ENCODE measurements around the gene CEP97.

The CEP97 gene

DNA sequence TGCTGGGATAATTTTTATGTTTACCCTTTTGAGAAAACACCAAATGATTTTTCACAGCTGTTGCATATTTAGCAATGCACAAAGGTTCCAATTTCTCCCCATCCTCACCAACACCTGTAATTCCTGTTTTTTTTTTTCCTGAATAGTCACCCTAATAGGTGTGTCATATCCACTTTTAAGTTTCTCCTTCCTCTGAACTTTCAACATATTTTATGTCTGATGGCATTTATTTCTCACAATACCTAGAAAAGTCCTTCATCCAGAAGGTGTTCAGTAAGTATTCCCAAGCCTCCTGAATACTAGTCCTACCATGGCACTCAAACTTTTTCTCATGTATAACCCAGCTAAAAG, 39.4 kb upstream of the CEP97 start:
- TF ChIP-seq, protein P1, sequence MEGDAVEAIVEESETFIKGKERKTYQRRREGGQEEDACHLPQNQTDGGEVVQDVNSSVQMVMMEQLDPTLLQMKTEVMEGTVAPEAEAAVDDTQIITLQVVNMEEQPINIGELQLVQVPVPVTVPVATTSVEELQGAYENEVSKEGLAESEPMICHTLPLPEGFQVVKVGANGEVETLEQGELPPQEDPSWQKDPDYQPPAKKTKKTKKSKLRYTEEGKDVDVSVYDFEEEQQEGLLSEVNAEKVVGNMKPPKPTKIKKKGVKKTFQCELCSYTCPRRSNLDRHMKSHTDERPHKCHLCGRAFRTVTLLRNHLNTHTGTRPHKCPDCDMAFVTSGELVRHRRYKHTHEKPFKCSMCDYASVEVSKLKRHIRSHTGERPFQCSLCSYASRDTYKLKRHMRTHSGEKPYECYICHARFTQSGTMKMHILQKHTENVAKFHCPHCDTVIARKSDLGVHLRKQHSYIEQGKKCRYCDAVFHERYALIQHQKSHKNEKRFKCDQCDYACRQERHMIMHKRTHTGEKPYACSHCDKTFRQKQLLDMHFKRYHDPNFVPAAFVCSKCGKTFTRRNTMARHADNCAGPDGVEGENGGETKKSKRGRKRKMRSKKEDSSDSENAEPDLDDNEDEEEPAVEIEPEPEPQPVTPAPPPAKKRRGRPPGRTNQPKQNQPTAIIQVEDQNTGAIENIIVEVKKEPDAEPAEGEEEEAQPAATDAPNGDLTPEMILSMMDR (IDR thresholded peaks at IDR 0.05): no peak

DNA sequence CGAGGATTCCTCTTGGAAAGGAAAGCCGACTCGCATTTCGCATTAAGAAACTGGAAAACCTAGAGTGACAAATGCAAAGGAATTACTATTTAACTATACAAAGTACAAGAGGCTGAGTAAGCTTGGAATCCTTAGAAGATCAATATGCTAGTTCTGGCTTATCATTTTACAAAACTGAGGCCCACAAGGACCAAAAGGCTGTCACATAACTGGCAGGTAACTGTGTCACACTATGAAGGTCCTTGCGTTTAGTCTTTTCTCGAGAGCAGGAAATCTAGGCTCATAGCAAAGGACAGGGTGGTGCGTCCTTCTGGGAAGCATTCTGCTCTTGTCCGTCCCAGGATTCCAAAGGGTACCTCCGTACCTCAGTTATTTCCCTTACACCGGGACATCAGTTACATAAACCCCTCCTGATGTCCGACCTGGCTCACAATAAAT, 38.5 kb upstream of the CEP97 start:
- TF ChIP-seq, protein P1 (IDR thresholded peaks at IDR 0.05): no peak

DNA sequence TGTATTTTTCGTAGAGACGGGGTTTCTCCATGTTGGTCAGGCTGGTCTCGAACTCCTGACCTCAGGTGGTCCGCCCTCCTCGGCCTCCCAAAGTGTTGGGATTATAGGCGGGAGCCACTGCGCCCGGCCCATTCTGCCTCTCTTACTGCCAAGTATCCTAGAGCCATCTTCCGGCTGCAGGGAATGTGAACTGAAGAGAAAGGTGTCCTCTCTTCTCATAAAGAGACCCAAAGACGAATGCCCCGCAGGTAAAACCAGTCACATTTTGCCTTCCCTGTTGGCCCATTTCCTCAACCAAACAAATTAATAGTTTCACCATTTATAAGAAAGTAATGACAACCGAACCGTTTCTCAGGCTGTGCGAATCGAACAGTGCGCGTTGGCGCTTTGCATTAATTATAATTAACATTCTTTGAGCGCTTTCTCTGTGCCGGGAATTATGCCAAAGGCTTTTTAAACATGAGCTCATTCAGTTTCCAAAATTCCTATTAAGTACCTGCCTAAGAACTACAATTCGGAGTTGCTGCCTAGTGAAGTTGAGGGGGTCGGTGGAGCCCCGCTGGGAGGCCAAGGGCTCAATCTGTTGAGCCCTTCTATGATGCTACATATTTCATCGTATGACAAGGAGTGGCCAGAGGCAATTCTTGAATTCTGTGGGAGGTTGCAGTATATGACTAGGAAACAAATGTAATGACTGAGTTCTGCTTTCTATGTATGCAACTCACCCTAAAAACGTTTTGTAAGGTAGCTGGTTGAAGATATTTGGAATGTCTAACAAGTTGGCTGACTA, 37.1 kb upstream of the CEP97 start:
- TF ChIP-seq, protein P1 (IDR thresholded peaks at IDR 0.05): no peak

DNA sequence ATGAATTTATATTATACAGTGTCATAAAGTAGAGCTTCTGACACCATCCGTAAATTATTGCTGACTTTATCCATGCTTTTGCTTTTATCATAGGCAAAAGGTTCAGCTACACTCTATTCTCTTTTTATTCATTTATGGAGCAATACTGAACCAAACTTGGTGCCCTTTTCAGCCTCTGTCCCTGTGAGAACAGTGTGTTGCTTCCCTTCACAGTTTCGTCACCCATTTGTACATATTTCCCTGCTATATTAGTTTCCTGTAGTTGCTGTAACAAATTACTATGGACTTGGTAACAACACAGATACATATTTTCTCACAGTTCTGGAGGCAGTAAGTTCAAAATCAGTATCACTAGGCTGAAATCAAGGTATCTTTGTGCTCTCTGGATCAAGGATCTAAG, 35.1 kb upstream of the CEP97 start:
- TF ChIP-seq, protein P1 (IDR thresholded peaks at IDR 0.05): no peak

DNA sequence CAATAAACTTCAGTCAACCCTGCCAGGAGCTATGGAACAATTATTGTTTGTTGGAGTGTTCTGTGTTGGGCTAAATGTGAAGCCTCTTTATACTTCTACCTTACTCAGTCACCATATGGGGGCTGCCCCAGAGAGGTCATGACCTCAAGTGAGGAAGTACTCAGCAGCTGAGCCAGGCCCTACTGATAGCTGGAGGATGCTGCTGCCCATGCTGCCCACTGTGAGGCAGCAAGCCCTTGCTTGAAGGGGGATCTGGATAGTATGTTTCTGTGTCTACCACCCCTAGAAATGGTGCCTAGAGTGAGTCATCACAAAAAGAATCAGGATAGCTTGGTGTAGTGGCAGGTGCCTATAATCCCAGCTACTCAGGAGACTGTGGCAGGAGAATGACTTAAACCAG, 33.4 kb upstream of the CEP97 start:
- TF ChIP-seq, protein P1 (IDR thresholded peaks at IDR 0.05): no peak

DNA sequence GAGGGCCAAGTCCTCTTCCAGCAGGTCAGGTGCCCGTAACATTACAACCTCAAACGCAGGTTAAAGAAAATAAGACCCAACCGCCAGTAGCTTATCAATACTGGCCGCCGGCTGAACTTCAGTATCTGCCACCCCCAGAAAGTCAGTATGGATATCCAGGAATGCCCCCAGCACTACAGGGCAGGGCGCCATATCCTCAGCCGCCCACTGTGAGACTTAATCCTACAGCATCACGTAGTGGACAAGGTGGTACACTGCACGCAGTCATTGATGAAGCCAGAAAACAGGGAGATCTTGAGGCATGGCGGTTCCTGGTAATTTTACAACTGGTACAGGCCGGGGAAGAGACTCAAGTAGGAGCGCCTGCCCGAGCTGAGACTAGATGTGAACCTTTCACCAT, 30.9 kb upstream of the CEP97 start:
- TF ChIP-seq, protein P1 (IDR thresholded peaks at IDR 0.05): peak; percentile 25; the same call in 1 of the 2 replicates

DNA sequence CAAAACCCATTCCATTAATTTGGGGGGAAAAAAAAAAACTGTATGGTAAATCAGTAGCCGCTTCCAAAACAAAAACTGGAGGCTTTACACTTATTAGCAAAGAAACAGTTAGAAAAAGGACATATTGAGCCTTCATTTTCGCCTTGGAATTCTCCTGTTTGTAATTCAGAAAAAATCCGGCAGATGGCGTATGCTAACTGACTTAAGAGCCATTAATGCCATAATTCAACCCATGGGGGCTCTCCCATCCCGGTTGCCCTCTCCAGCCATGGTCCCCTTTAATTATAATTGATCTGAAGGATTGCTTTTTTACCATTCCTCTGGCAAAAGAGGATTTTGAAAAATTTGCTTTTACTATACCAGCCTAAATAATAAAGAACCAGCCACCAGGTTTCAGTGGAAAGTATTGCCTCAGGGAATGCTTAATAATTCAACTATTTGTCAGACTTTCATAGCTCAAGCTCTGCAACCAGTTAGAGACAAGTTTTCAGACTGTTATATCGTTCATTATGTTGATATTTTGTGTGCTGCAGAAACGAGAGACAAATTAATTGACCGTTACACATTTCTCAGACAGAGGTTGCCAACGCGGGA, 28.5 kb upstream of the CEP97 start:
- TF ChIP-seq, protein P1 (IDR thresholded peaks at IDR 0.05): peak; percentile 60
